ENCODE measurements around the gene RANBP1. TPM values are rescaled to one million over a fixed set of nuclear protein-coding genes. Genes with fewer than 3 reads are reported as not detected.

Gene RANBP1
- total RNA-seq, 1 donor from 2014 or later = 133 TPM

- no peak overlapping the region for H3K4me3 Mint-ChIP-seq
- intact Hi-C loops (cut with micrococcal nuclease) = no loop called here
- peaks cover 3% of the 10 kb centered on the region for H3K36me3 Mint-ChIP-seq (ENCODE audit: low read depth)
- no peaks in the 10 kb centered on the region for H3K9me3 Mint-ChIP-seq
- CTCF ChIA-PET = no interaction called here
- POLR2A ChIA-PET = no interaction called here
- TF ChIP-seq CTCF (IDR thresholded peaks at IDR 0.05) = no peak
- H3K27me3 Mint-ChIP-seq = no peaks in the 10 kb centered on the region
- DNase-seq (no peak), ATAC-seq (ENCODE audit: low read depth) (no peak)
- H3K27ac Mint-ChIP-seq = no peak overlapping the region
- H3K4me1 Mint-ChIP-seq = peaks cover 4% of the 10 kb centered on the region
Measured at GRCh38 chr22:20149257-20150250, 33.6 kb downstream of the RANBP1 start.

GRCh38 chr22:20150381-20151275, 34.7 kb downstream of the RANBP1 start, which contains the start of gene CCDC188:
CCDC188 (minus strand) TSS chr22:20151055; CDS start chr22:20150986, 69 bp downstream.
- DNase-seq (no peak), ATAC-seq (ENCODE audit: low read depth) (no peak)
- H3K27ac Mint-ChIP-seq = no peak within 1 kb of the TSS
- ChIA-PET POLR2A (no interaction called here), CTCF (no interaction called here)
- intact Hi-C loops (cut with micrococcal nuclease) = no loop called here
- H3K4me3 Mint-ChIP-seq = no peak within 1 kb of the TSS
- no peaks in the 10 kb centered on the region for H3K27me3 Mint-ChIP-seq
- H3K36me3 Mint-ChIP-seq (ENCODE audit: low read depth) = no peaks in the 10 kb centered on the region
- H3K9me3 Mint-ChIP-seq = no peaks in the 10 kb centered on the region
- TF ChIP-seq CTCF (IDR thresholded peaks at IDR 0.05) = no peak
- H3K4me1 Mint-ChIP-seq = peaks cover 4% of the 10 kb centered on the region

DNA sequence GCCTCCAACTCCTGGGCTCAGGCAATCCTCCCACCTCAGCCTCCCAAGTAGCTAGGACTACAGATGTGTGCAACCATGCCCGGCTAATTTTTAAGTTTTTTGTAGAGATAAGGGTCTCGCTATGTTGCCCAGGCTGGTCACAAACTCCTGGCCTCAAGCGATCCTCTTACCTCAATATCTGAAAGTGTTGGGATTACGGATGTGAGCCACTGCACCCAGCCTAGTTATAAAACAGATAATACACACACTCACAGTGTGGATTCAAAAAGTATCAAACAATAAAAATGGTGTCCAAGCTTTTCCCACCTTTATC, 35.3 kb downstream of the RANBP1 start:
- no peaks in the 10 kb centered on the region for H3K9me3 Mint-ChIP-seq
- ChIA-PET POLR2A (no interaction called here), CTCF (no interaction called here)
- no peak for ATAC-seq (ENCODE audit: low read depth)
- intact Hi-C loops (cut with micrococcal nuclease) = no loop called here
- no peak overlapping the region for H3K4me3 Mint-ChIP-seq
- H3K36me3 Mint-ChIP-seq (ENCODE audit: low read depth) = no peaks in the 10 kb centered on the region
- peaks cover 4% of the 10 kb centered on the region for H3K4me1 Mint-ChIP-seq
- no peak for DNase-seq
- TF ChIP-seq CTCF (IDR thresholded peaks at IDR 0.05) = no peak
- no peak overlapping the region for H3K27ac Mint-ChIP-seq
- no peaks in the 10 kb centered on the region for H3K27me3 Mint-ChIP-seq

DNA sequence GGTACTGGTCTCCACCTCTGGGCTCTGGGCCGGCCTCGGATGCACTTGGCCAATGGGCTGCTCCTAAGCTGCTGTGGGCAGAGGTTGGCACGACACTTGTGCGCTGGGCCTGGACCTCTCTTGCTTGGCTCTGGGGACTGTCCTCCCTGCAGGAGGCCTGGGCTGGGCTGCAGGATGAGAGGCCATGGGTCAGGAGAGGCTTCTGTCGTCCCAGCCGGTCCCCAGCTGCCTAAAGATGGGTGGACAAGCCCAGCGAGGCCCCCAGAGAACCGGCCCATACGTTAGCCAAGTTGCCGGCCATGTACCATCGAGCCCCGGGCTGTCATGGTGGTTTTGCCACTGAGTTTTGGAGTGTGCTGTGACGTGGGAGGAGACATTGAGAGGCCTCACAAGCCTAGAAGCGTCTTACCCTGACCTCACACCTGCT, 36.6 kb downstream of the RANBP1 start:
- Mint-ChIP-seq H3K36me3 (ENCODE audit: low read depth) (no peaks in the 10 kb centered on the region), H3K9me3 (no peaks in the 10 kb centered on the region), H3K4me3 (no peak overlapping the region), H3K27me3 (peaks cover 3% of the 10 kb centered on the region), H3K27ac (no peak overlapping the region), H3K4me1 (no peaks in the 10 kb centered on the region)
- POLR2A ChIA-PET = no interaction called here
- intact Hi-C loops (cut with micrococcal nuclease) = no loop called here
- no peak for TF ChIP-seq CTCF (IDR thresholded peaks at IDR 0.05)
- CTCF ChIA-PET = no interaction called here
- DNase-seq = no peak
- no peak for ATAC-seq (ENCODE audit: low read depth)

DNA sequence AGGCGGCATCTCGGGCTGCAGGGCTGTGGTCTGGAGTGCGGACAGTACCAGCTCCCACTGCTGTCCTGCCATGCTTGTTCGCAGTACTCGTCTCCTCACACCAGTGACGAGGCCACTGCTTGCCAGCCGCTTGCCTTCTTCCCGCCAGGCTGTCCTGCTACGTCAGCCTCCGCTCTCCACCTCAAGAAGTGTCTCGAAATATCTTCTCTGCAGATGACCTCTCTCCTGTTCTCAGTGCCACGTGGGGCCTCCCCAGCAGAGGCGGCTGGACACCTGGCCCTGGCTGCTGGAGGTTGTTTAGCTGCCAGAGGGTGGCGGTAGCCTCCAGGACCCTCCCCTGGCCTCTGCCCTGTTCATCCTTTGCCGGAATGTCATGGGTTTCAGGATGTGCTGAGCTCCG, 38.0 kb downstream of the RANBP1 start:
- POLR2A ChIA-PET = interaction anchor here (0.6 kb wide), 1 partner anchor 198 kb away, joined by 4 read pairs; no protein-coding TSS in a partner anchor
- Mint-ChIP-seq H3K36me3 (ENCODE audit: low read depth) (no peaks in the 10 kb centered on the region), H3K4me1 (no peaks in the 10 kb centered on the region), H3K4me3 (no peak overlapping the region), H3K27me3 (peaks cover 12% of the 10 kb centered on the region), H3K27ac (no peak overlapping the region), H3K9me3 (no peaks in the 10 kb centered on the region)
- CTCF ChIA-PET = no interaction called here
- no peak for TF ChIP-seq CTCF (IDR thresholded peaks at IDR 0.05)
- ATAC-seq (ENCODE audit: low read depth) (no peak), DNase-seq (no peak)
- intact Hi-C loops (cut with micrococcal nuclease) = no loop called here
